ENCODE results near the gene SLC10A7.
A peak's percentile ranks its signal among the peaks of the same experiment; 100 is the strongest.

The SLC10A7 gene

GRCh38 chr4:146521541-146522097 lies at the start of gene SLC10A7:
SLC10A7 (minus strand) TSS chr4:146521940; CDS start chr4:146521717, 223 bp downstream.
- intact Hi-C loops (cut with DNase I; ENCODE audit: low total_unique reads) = no loop called here
- Histone ChIP-seq H3K36me3 (no peaks in the 10 kb centered on the region), H3K9me3 (no peaks in the 10 kb centered on the region), H3K27ac (peak within 1 kb of the TSS; percentile 68 to 79), H3K4me1 (peaks cover 0 to 26% (median 1%) of the 10 kb centered on the region in 4 donors), H3K4me3 (peak within 1 kb of the TSS; percentile 92 to 95), H3K27me3 (no peaks in the 10 kb centered on the region)
- no peak for TF ChIP-seq CTCF (IDR thresholded peaks at IDR 0.05)
- DNase-seq = peak; percentile 72 to 82

- Histone ChIP-seq H3K9me3 (no peaks in the 10 kb centered on the region), H3K27ac (no peak overlapping the region), H3K36me3 (no peaks in the 10 kb centered on the region), H3K4me3 (no peak overlapping the region), H3K27me3 (no peaks in the 10 kb centered on the region), H3K4me1 (no peaks in the 10 kb centered on the region)
- DNase-seq = no peak
- intact Hi-C loops (cut with DNase I; ENCODE audit: low total_unique reads) = no loop called here
- TF ChIP-seq CTCF (IDR thresholded peaks at IDR 0.05) = no peak
These were observed 45.7 kb upstream of the SLC10A7 start for GRCh38 chr4:146567396-146567795.

- DNase-seq = no peak
- intact Hi-C loops (cut with DNase I; ENCODE audit: low total_unique reads) = no loop called here
- no peak for TF ChIP-seq CTCF (IDR thresholded peaks at IDR 0.05)
These were observed 42.8 kb upstream of the SLC10A7 start for GRCh38 chr4:146564492-146564891.

GRCh38 chr4:146550161-146550560 lies 28.4 kb upstream of the SLC10A7 start:
- Histone ChIP-seq H3K4me3 (no peak overlapping the region), H3K9me3 (no peaks in the 10 kb centered on the region), H3K36me3 (no peaks in the 10 kb centered on the region), H3K4me1 (no peaks in the 10 kb centered on the region), H3K27ac (no peak overlapping the region), H3K27me3 (no peaks in the 10 kb centered on the region)
- no peak for TF ChIP-seq CTCF (IDR thresholded peaks at IDR 0.05)
- intact Hi-C loops (cut with DNase I; ENCODE audit: low total_unique reads) = no loop called here
- DNase-seq = no peak

More at GRCh38 chr4:146564492-146564891, 42.8 kb upstream of the SLC10A7 start:
- Histone ChIP-seq H3K36me3 (no peaks in the 10 kb centered on the region), H3K27me3 (no peaks in the 10 kb centered on the region), H3K9me3 (no peaks in the 10 kb centered on the region), H3K4me1 (no peaks in the 10 kb centered on the region), H3K4me3 (no peak overlapping the region), H3K27ac (no peak overlapping the region)

- no peak for TF ChIP-seq CTCF (IDR thresholded peaks at IDR 0.05)
- H3K4me3 ChIP-seq = no peak overlapping the region
- no peaks in the 10 kb centered on the region for H3K4me1 ChIP-seq
- no peaks in the 10 kb centered on the region for H3K36me3 ChIP-seq
- no peaks in the 10 kb centered on the region for H3K9me3 ChIP-seq
- no peak for DNase-seq
- no peak overlapping the region for H3K27ac ChIP-seq
- no peaks in the 10 kb centered on the region for H3K27me3 ChIP-seq
- intact Hi-C loops (cut with DNase I; ENCODE audit: low total_unique reads) = no loop called here
These were observed 26.7 kb upstream of the SLC10A7 start for GRCh38 chr4:146548443-146548842.

GRCh38 chr4:146545102-146545501 lies 23.4 kb upstream of the SLC10A7 start:
- Histone ChIP-seq H3K4me1 (no peaks in the 10 kb centered on the region), H3K9me3 (no peaks in the 10 kb centered on the region), H3K4me3 (no peak overlapping the region), H3K36me3 (no peaks in the 10 kb centered on the region), H3K27ac (no peak overlapping the region), H3K27me3 (no peaks in the 10 kb centered on the region)
- intact Hi-C loops (cut with DNase I; ENCODE audit: low total_unique reads) = no loop called here
- TF ChIP-seq CTCF (IDR thresholded peaks at IDR 0.05) = no peak
- no peak for DNase-seq
